Measurements from ENCODE around the gene OPCML.
A peak's percentile ranks its signal among the peaks of the same experiment; 100 is the strongest.
"Not testable (repeated sequence)": the region's sequence is repeated elsewhere in the genome, so short reads cannot be mapped to it uniquely, and the experiment has no call there.

OPCML gene

GRCh38 chr11:132447761-132448160 lies 1084.5 kb downstream of the OPCML start:
- no peak for DNase-seq

GRCh38 chr11:132445859-132446291 lies 1086.4 kb downstream of the OPCML start:
- no peak for DNase-seq

- DNase-seq = no peak
Observed at GRCh38 chr11:132444911-132445310, 1087.4 kb downstream of the OPCML start.

- DNase-seq = no peak
Observed at GRCh38 chr11:132439711-132440255, 1092.5 kb downstream of the OPCML start.

GRCh38 chr11:132438418-132438817 lies 1093.9 kb downstream of the OPCML start:
- no peak for DNase-seq

- peak; percentile 53 for DNase-seq
Observed at GRCh38 chr11:132430429-132431062, 1101.8 kb downstream of the OPCML start.

GRCh38 chr11:132429685-132430084 lies 1102.6 kb downstream of the OPCML start:
- no peak for DNase-seq

GRCh38 chr11:132427611-132428010 lies 1104.7 kb downstream of the OPCML start:
- no peak for DNase-seq

GRCh38 chr11:132424433-132424832 lies 1107.9 kb downstream of the OPCML start:
- no peak for DNase-seq

- peak; percentile 34 for DNase-seq
Observed at GRCh38 chr11:132423266-132423665, 1109.0 kb downstream of the OPCML start.

GRCh38 chr11:132422722-132423121 lies 1109.6 kb downstream of the OPCML start:
- no peak for DNase-seq

GRCh38 chr11:132421555-132421954 lies 1110.7 kb downstream of the OPCML start:
- no peak for DNase-seq

- no peak for DNase-seq
Observed at GRCh38 chr11:132414451-132414850, 1117.8 kb downstream of the OPCML start.

- no peak for DNase-seq
Observed at GRCh38 chr11:132410383-132410782, 1121.9 kb downstream of the OPCML start.

GRCh38 chr11:132409573-132410355 lies 1122.5 kb downstream of the OPCML start:
- no peak for DNase-seq

GRCh38 chr11:132408877-132409276 lies 1123.4 kb downstream of the OPCML start:
- peak; percentile 75 for DNase-seq

- no peak for DNase-seq
Observed at GRCh38 chr11:132405728-132406127, 1126.6 kb downstream of the OPCML start.

- peak; percentile 55 for DNase-seq
Observed at GRCh38 chr11:132402071-132402684, 1130.1 kb downstream of the OPCML start.

GRCh38 chr11:132396318-132396717 lies 1136.0 kb downstream of the OPCML start:
- no peak for DNase-seq

- DNase-seq = no peak
Observed at GRCh38 chr11:132395434-132395833, 1136.9 kb downstream of the OPCML start.

- no peak for DNase-seq
Observed at GRCh38 chr11:132379540-132379939, 1152.8 kb downstream of the OPCML start.

- no peak for DNase-seq
Observed at GRCh38 chr11:132373405-132374143, 1158.7 kb downstream of the OPCML start.

- DNase-seq = not testable (repeated sequence)
Observed at GRCh38 chr11:132370114-132370513, 1162.2 kb downstream of the OPCML start.

Data from NCI-H187 treated with DMSO at 0.1 percent for 48 hours (cell line).